ENCODE results near the gene HAGHL. TPM values are rescaled to one million over a fixed set of nuclear protein-coding genes. Genes with fewer than 3 reads are reported as not detected.
"Not testable (repeated sequence)": the region's sequence is repeated elsewhere in the genome, so short reads cannot be mapped to it uniquely, and the experiment has no call there.

The HAGHL gene
- total RNA-seq, 1 donor from 2014 or later, result 8.9 TPM

DNA sequence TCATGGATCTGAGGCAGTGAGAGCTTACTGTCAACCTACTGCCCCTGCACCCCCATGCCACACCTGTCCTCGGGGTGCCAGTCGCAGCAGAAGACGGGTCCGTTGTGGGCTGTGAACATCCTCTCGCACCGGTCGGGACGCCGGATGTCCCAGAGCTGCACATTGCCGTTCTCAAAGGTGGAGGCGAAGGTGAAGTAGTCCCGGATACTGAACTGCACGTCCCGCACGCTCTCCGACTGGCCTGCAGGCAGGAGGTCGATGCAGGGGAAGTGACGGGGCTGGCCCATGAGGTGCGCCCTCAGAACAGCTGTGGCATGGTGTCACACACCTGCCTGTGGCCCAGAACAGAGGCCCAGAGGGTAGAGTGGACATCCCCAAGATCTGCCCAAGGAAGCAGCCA lies 39.4 kb upstream of the HAGHL start:
- ATAC-seq, result no peak
- H3K4me3 ChIP-seq, result no peak overlapping the region
- no peak for DNase-seq
- peaks cover 4% of the 10 kb centered on the region for H3K27me3 ChIP-seq
- no peaks in the 10 kb centered on the region for H3K9me3 ChIP-seq
- no peak overlapping the region for H3K27ac ChIP-seq
- peaks cover 6% of the 10 kb centered on the region for H3K36me3 ChIP-seq
- peaks cover 42% of the 10 kb centered on the region for H3K4me1 ChIP-seq
- intact Hi-C loops (cut with DNase I), result no loop called here
- TF ChIP-seq, protein P1, sequence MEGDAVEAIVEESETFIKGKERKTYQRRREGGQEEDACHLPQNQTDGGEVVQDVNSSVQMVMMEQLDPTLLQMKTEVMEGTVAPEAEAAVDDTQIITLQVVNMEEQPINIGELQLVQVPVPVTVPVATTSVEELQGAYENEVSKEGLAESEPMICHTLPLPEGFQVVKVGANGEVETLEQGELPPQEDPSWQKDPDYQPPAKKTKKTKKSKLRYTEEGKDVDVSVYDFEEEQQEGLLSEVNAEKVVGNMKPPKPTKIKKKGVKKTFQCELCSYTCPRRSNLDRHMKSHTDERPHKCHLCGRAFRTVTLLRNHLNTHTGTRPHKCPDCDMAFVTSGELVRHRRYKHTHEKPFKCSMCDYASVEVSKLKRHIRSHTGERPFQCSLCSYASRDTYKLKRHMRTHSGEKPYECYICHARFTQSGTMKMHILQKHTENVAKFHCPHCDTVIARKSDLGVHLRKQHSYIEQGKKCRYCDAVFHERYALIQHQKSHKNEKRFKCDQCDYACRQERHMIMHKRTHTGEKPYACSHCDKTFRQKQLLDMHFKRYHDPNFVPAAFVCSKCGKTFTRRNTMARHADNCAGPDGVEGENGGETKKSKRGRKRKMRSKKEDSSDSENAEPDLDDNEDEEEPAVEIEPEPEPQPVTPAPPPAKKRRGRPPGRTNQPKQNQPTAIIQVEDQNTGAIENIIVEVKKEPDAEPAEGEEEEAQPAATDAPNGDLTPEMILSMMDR (IDR thresholded peaks at IDR 0.05), result no peak

DNA sequence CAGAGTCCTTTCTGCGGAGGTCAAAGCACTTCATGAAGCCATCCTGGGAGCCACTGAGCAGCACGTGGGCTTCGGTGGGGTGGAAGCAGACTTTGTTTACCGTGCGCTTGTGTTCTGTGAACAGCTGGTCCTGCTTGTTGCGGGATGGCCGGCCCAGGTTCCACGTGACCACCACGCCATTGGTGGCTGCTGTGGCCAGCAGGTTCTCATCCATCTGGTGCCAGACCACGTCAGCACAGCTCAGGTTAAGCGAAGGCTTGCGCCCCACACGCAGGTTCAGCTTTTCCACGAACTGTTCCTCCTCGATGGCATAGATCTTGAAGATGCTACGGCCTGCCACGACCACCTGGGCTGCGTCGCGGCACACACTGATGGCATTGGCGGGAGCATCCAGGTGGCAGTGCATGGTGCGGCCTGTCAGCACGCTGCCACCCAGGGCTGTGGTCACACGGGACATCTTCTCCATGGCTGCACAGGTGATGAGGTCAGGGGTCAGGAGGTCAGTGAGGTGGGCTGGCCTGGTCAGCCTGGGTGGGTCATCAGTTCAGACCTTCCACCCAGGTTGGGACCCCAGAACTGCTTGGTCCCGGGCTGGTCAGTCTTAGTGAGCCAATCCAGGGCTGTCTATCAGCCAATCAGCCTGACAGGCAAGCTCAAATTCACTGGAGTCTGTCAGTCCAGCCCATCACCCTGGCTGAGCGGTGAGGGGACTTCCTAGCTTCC lies 37.6 kb upstream of the HAGHL start:
- Histone ChIP-seq H3K27ac (peak overlapping the region; percentile 91), H3K9me3 (no peaks in the 10 kb centered on the region), H3K4me3 (peak overlapping the region; percentile 99), H3K27me3 (peaks cover 21% of the 10 kb centered on the region), H3K4me1 (peaks cover 35% of the 10 kb centered on the region), H3K36me3 (no peaks in the 10 kb centered on the region)
- TF ChIP-seq, protein P1 (IDR thresholded peaks at IDR 0.05), result no peak
- DNase-seq (no peak), ATAC-seq (no peak)
- intact Hi-C loops (cut with DNase I), result no loop called here

DNA sequence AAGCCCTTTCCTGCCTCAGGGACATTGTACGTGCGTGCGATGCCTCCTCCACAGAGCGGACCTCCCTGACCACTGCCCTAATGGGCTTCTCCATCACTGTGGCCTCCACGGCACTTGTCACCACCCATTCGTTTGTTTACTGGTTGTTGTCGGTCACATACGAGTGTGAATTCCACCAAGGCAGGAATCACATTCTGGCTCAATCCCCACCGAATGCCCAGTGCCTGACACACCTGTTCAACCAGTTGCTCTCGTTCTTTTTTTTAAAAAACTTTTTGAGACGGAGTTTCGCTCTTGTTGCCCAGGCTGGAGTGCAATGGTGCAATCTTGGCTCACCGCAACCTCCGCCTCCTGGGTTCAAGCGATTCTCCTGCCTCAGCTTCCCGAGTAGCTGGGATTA lies 35.7 kb upstream of the HAGHL start:
- H3K9me3 ChIP-seq; H3K4me3 ChIP-seq; ATAC-seq; DNase-seq; H3K36me3 ChIP-seq; H3K27ac ChIP-seq; intact Hi-C loops (cut with DNase I): not testable (repeated sequence)
- H3K4me1 ChIP-seq, result peaks cover 25% of the 10 kb centered on the region
- H3K27me3 ChIP-seq, result peaks cover 38% of the 10 kb centered on the region

DNA sequence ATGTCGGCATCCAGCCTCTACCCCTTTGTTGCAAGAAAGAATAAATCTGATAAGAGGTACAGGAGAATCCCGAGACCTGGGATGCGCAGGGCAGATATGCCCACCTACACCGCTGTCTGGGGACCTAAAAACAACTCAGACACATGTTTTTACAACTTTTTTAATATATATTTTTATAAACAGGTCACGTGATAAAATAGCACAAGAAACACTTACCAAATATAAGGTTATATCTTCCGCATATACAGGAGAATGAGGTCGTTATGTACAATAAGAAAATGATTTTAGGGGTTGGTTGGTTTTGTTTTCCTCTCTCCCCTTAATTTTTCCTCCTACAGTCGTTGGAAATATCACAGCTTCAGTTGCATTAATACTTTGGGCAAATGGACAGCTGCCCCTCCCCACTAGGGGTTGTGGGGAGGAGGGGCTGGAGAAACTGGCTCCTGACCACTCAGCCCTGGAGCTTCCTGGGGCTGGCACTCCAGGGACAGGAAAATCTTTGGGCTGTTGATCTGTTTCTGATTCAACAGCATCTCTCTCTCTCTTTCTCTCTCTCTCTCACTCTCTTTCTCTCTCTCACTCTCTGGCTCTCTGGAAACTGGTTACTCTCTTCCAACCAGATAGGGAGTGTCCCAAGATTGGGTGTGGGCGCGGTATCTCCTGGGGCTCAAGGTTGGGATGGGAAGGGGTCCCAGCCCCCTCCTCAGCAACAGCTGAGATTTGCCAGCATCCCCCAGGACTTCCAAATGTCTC lies 34.4 kb upstream of the HAGHL start:
- no peak for ATAC-seq
- Histone ChIP-seq H3K27ac (no peak overlapping the region), H3K27me3 (peaks cover 45% of the 10 kb centered on the region), H3K4me3 (no peak overlapping the region), H3K9me3 (no peaks in the 10 kb centered on the region), H3K36me3 (no peaks in the 10 kb centered on the region), H3K4me1 (peaks cover 25% of the 10 kb centered on the region)
- intact Hi-C loops (cut with DNase I), result no loop called here
- TF ChIP-seq, protein P1 (IDR thresholded peaks at IDR 0.05), result no peak
- DNase-seq, result no peak

DNA sequence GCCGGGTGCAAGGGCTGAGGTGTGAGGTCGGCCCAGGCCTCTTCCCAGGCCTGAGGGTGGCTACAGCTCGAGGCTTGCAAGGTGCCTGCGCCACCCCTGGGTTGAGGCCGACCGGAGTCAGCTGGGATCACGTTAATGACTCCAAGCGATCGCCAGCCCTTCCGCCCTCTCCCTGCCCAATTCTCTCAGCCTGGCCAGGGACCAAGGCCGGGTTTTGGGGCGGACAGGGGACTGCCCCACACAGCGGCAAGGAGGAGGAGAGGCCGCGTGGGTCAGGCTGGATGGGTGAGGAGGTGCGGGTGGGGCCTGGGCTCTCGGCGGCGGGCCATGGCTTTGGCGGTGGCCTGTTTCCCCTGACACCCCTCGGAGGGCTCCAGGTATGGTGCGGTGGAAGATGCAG lies 33.5 kb upstream of the HAGHL start:
- Histone ChIP-seq H3K36me3 (no peaks in the 10 kb centered on the region), H3K9me3 (no peaks in the 10 kb centered on the region), H3K4me3 (no peak overlapping the region), H3K4me1 (peaks cover 25% of the 10 kb centered on the region), H3K27me3 (peaks cover 48% of the 10 kb centered on the region), H3K27ac (no peak overlapping the region)
- TF ChIP-seq, protein P1 (IDR thresholded peaks at IDR 0.05), result no peak
- ATAC-seq, result no peak
- no peak for DNase-seq
- intact Hi-C loops (cut with DNase I), result no loop called here

DNA sequence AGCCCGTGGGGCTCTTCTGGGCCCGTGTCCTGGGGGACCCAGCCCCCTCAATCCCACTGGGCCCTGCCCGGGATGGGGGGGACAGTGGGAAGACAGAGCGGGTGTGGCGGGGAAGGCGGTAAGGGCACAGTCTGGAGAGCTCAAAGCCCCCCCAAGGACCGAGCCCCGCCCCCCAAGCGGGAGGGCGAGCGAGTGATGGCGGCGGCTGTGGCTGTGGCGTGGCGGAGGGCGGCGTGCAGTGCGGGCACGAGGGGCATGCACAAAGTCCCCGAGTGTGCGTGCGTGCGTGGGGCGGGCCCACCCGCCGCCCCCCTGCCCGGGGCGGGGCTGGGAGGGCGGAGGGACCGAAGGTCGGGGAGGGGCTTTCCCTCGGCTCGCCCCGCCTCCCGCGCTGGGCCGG lies 33.1 kb upstream of the HAGHL start:
- ATAC-seq, result no peak
- TF ChIP-seq, protein P1 (IDR thresholded peaks at IDR 0.05), result no peak
- peaks cover 48% of the 10 kb centered on the region for H3K27me3 ChIP-seq
- no peak overlapping the region for H3K27ac ChIP-seq
- no peaks in the 10 kb centered on the region for H3K9me3 ChIP-seq
- intact Hi-C loops (cut with DNase I), result no loop called here
- H3K4me1 ChIP-seq, result peaks cover 22% of the 10 kb centered on the region
- no peaks in the 10 kb centered on the region for H3K36me3 ChIP-seq
- no peak for DNase-seq
- no peak overlapping the region for H3K4me3 ChIP-seq

Data from upper lobe of right lung (tissue), 1 donor.